Lung (tissue), 12 donors: ENCODE data around the gene FBXW12. TPM values are rescaled to one million over a fixed set of nuclear protein-coding genes. Genes with fewer than 3 reads are reported as not detected.

Experiments
- ATAC-seq: fragments of 200-7000 bp; cut with Tn5 transposase; one replicate; pipeline ENCODE4 v1.9.1; 2020; ENCODE audit warnings: moderate number of reproducible peaks; ENCODE audit not compliant: insufficient read depth, low FRiP score
- DNase-seq, 3 donors: peaks; one replicate each; pipeline ENCODE4 v3.0.0-alpha.2; 2013 to 2017
- H3K27ac ChIP-seq, 2 donors: one replicate each; pipeline ENCODE4 v1.5.1; 2013; ENCODE audit warnings: mild to moderate bottlenecking in 2 of 2, moderate library complexity in 2 of 2, control low read depth in 1 of 2, inconsistent platforms in 1 of 2, low read depth in 1 of 2, low read length in 1 of 2
- H3K27me3 ChIP-seq, 3 donors: one replicate each; pipeline ENCODE4 v1.5.1; 2013; ENCODE audit warnings: low read length in 2 of 3; ENCODE audit not compliant: control insufficient read depth in 3 of 3, insufficient read depth in 3 of 3
- H3K36me3 ChIP-seq, 4 donors: one replicate each; pipeline ENCODE4 v1.5.1; 2013; ENCODE audit warnings: low read length in 4 of 4, mild to moderate bottlenecking in 1 of 4, moderate library complexity in 1 of 4; ENCODE audit not compliant: control insufficient read depth in 4 of 4, insufficient read depth in 4 of 4
- H3K4me1 ChIP-seq, 5 donors: one replicate each; pipeline ENCODE4 v1.5.1; 2013; ENCODE audit warnings: low read length in 5 of 5, mild to moderate bottlenecking in 2 of 5, moderate library complexity in 1 of 5; ENCODE audit not compliant: control insufficient read depth in 5 of 5, insufficient read depth in 5 of 5
- H3K4me3 ChIP-seq: one replicate; pipeline ENCODE4 v1.5.1; 2013; ENCODE audit warnings: mild to moderate bottlenecking, control low read depth, moderate library complexity
- H3K9ac ChIP-seq, 2 donors: one replicate each; pipeline ENCODE4 v1.5.1; 2013; ENCODE audit warnings: low read length in 2 of 2, control low read depth in 1 of 2; ENCODE audit not compliant: insufficient read depth in 1 of 2
- H3K9me3 ChIP-seq, 4 donors: one replicate each; pipeline ENCODE4 v1.5.1; 2013; ENCODE audit warnings: low read length in 3 of 4, mild to moderate bottlenecking in 1 of 4, moderate library complexity in 1 of 4; ENCODE audit not compliant: control insufficient read depth in 4 of 4, insufficient read depth in 3 of 4
- WGBS, 2 donors: extraction: QIAGEN DNeasy Blood & Tissue Kit; methylation state at CpG; one replicate each; pipeline ENCODE4 v1.1.7; 2013; 5-methylcytosine and 5-hydroxymethylcytosine counted together
- polyA plus RNA-seq, 2 donors: library from polyadenylated mRNA; stranded (reverse); fragments of 200-250 nt; gene quantifications; one replicate each; pipeline ENCODE4 v1.2.1, GENCODE V29; 2013
- total RNA-seq, 2 donors: library from RNA; depleted of rRNA in 1 of 2; stranded (reverse); fragments of >200 nt in 1 of 2; gene quantifications; one replicate each; pipeline ENCODE4 v1.2.1, GENCODE V29; 2014 to 2021
- TF ChIP-seq, protein P1 (sequence below): IDR thresholded peaks from 2 replicates; pipeline ENCODE4 v1.5.1; 2012; ENCODE audit warnings: mild to moderate bottlenecking; ENCODE audit errors: control extremely low read depth, extremely low read depth
- donor health status: control.
- donor health status: control.
- donor health status: Bipolar disorder and iron deficiency.
- donor health status: healthy.
- donor health status: DM: yes; HTN: yes; CAD: no.

FBXW12 gene
- total and polyA plus RNA-seq, 4 donors = not detected

DNA sequence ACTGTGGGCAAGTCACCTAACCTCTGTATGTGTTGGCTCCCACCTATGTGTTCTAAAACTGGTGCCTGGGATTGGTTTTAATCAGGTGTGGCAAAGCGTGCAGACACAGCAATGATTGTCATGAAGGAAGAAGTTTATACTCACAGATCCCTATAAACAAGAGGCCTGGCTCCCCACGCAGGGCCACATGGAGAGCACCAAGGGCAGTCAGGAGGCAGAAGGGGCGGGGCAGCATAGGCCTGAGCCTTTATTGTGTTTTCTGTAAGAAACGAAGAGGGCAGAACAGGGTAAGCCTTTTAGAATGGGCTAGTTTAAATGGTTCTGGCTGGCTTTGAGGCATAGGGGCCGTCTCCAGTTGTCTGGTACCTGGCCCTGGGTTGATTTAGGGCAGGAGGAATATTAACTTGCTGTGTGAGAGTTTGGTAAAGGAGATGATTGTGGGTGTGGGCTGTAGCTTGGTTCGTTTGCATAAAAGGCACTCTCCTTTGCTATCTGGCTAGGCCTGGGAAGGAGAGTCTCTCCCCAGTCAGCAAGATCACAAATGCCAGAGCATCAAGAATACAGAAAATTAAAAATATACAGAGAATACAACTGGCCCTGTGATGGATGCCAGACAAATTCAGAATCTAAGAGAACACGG is 2.2 kb upstream of the FBXW12 start:
- no peak overlapping the region for H3K27ac ChIP-seq
- H3K4me1 ChIP-seq = peaks cover 0 to 3% (median 0%) of the 10 kb centered on the region in 5 donors
- ATAC-seq = no peak
- no peak overlapping the region for H3K9ac ChIP-seq
- H3K36me3 ChIP-seq = no peaks in the 10 kb centered on the region
- H3K4me3 ChIP-seq = no peak overlapping the region
- TF ChIP-seq, protein P1, sequence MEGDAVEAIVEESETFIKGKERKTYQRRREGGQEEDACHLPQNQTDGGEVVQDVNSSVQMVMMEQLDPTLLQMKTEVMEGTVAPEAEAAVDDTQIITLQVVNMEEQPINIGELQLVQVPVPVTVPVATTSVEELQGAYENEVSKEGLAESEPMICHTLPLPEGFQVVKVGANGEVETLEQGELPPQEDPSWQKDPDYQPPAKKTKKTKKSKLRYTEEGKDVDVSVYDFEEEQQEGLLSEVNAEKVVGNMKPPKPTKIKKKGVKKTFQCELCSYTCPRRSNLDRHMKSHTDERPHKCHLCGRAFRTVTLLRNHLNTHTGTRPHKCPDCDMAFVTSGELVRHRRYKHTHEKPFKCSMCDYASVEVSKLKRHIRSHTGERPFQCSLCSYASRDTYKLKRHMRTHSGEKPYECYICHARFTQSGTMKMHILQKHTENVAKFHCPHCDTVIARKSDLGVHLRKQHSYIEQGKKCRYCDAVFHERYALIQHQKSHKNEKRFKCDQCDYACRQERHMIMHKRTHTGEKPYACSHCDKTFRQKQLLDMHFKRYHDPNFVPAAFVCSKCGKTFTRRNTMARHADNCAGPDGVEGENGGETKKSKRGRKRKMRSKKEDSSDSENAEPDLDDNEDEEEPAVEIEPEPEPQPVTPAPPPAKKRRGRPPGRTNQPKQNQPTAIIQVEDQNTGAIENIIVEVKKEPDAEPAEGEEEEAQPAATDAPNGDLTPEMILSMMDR = no peak
- H3K9me3 ChIP-seq = no peaks in the 10 kb centered on the region
- H3K27me3 ChIP-seq = no peaks in the 10 kb centered on the region
- DNase-seq = no peak
- 74 to 84% methylated on average over 7 of the region's 7 CpGs for WGBS, 2 donors

GRCh38 chr3:48370333-48370713 is 1.7 kb upstream of the FBXW12 start:
- Histone ChIP-seq H3K36me3 (no peaks in the 10 kb centered on the region), H3K27me3 (no peaks in the 10 kb centered on the region), H3K4me1 (peaks cover 0 to 3% (median 0%) of the 10 kb centered on the region in 5 donors), H3K9ac (no peak overlapping the region), H3K9me3 (no peaks in the 10 kb centered on the region), H3K4me3 (no peak overlapping the region), H3K27ac (no peak overlapping the region)
- no peak for DNase-seq
- ATAC-seq = no peak
- 80% methylated on average over 7 of the region's 7 CpGs for WGBS, 2 donors
- TF ChIP-seq, protein P1 = no peak

GRCh38 chr3:48372377-48372770 is 355 bp downstream of the FBXW12 start:
- ATAC-seq (no peak), DNase-seq (no peak)
- Histone ChIP-seq H3K9ac (no peak overlapping the region), H3K4me1 (peaks cover 0 to 3% (median 0%) of the 10 kb centered on the region in 5 donors), H3K9me3 (no peaks in the 10 kb centered on the region), H3K36me3 (no peaks in the 10 kb centered on the region), H3K4me3 (no peak overlapping the region), H3K27ac (no peak overlapping the region), H3K27me3 (no peaks in the 10 kb centered on the region)
- WGBS, 2 donors = 82 to 85% methylated on average over 7 of the region's 7 CpGs
- TF ChIP-seq, protein P1 = no peak

DNA sequence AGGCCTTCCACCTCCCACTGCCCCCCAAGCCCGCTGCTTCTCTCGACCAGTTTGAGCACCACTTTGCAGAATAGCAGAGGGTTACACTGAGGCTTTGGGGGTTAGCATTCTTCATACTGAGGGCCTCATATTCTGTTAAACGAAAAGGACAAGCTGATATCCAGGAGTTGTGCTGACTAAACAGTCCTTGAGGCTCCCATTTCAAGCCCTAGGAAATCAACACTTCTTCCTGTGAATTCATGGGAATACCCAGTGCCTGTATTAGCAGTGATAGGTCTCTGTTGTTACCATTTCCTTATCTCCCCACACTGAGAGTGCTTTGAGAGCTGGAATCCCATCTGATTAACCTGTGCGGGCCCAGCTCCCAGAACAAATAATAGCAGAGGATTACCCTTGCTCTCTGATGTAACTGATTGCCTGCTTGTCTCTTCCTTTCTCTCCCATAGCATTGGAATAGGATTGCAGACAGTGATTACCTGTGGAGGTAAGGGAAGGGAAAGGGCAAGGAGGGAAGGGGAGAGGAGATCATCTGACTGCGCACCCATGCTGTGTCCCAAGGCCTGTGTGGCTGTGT is 930 bp downstream of the FBXW12 start:
- DNase-seq (no peak), ATAC-seq (no peak)
- Histone ChIP-seq H3K4me3 (no peak overlapping the region), H3K9me3 (no peaks in the 10 kb centered on the region), H3K9ac (no peak overlapping the region), H3K27ac (no peak overlapping the region), H3K36me3 (no peaks in the 10 kb centered on the region), H3K4me1 (no peaks in the 10 kb centered on the region), H3K27me3 (no peaks in the 10 kb centered on the region)
- TF ChIP-seq, protein P1 = no peak
- 72 to 88% methylated on average over 5 of the region's 5 CpGs for WGBS, 2 donors
